CD4-positive, alpha-beta T cell treated with Interferon alpha-2 for 1 hour (primary cell): Measurements from ENCODE around the gene FAIM2.
A peak's percentile ranks its signal among the peaks of the same experiment; 100 is the strongest.

Source experiments
- DNase-seq, 2 donors: peaks; one replicate each; pipeline ENCODE4 v3.0.0-alpha.2; 2020 to 2022

FAIM2 gene

GRCh38 chr12:49853671-49854070 is 50.0 kb downstream of the FAIM2 start:
- no peak for DNase-seq

GRCh38 chr12:49847161-49847560 is 56.5 kb downstream of the FAIM2 start:
- DNase-seq = no peak

- no peak for DNase-seq
Observed at GRCh38 chr12:49846032-49846431, 57.7 kb downstream of the FAIM2 start.

GRCh38 chr12:49843876-49844437 is 59.7 kb downstream of the FAIM2 start:
- DNase-seq = no peak

- no peak for DNase-seq
Observed at GRCh38 chr12:49843411-49843810, 60.3 kb downstream of the FAIM2 start.

GRCh38 chr12:49842519-49843352 is 61.0 kb downstream of the FAIM2 start, which contains the start of gene BCDIN3D:
BCDIN3D (minus strand) TSS chr12:49843106; CDS start chr12:49843087, 19 bp downstream.
- peak; percentile 89 to 92 for DNase-seq

GRCh38 chr12:49838973-49839633 is 64.6 kb downstream of the FAIM2 start:
- peak; percentile 44 to 63 for DNase-seq

GRCh38 chr12:49832836-49833421 is 70.8 kb downstream of the FAIM2 start:
- DNase-seq = no peak

GRCh38 chr12:49831717-49832116 is 72.0 kb downstream of the FAIM2 start:
- no peak for DNase-seq

GRCh38 chr12:49828133-49829091 is 75.3 kb downstream of the FAIM2 start, which contains the start of gene NCKAP5L:
NCKAP5L (minus strand) TSS chr12:49828413; CDS start chr12:49804044, 24,369 bp downstream.
- peak; percentile 93 to 96 for DNase-seq

GRCh38 chr12:49827401-49828099 is 76.2 kb downstream of the FAIM2 start:
- DNase-seq = peak in 1 of 2 donors; percentile 59

- DNase-seq = no peak
Observed at GRCh38 chr12:49827051-49827400, 76.7 kb downstream of the FAIM2 start.

GRCh38 chr12:49825971-49826421 is 77.7 kb downstream of the FAIM2 start:
- DNase-seq = no peak

GRCh38 chr12:49825360-49825970 is 78.2 kb downstream of the FAIM2 start:
- DNase-seq = peak; percentile 13 to 31

- peak; percentile 10 to 38 for DNase-seq
Observed at GRCh38 chr12:49824895-49825294, 78.8 kb downstream of the FAIM2 start.

- no peak for DNase-seq
Observed at GRCh38 chr12:49824416-49824815, 79.3 kb downstream of the FAIM2 start.

GRCh38 chr12:49823951-49824350 is 79.7 kb downstream of the FAIM2 start:
- no peak for DNase-seq

- DNase-seq = no peak
Observed at GRCh38 chr12:49823350-49823749, 80.3 kb downstream of the FAIM2 start.

- DNase-seq = no peak
Observed at GRCh38 chr12:49821373-49822287, 82.1 kb downstream of the FAIM2 start.

GRCh38 chr12:49819786-49820185 is 83.9 kb downstream of the FAIM2 start:
- DNase-seq = no peak
